ENCODE measurements around the gene ADARB1.

GRCh38 chr21:45094412-45094811, 20.0 kb downstream of the ADARB1 start:
- TF ChIP-seq CTCF (IDR thresholded peaks at IDR 0.05; ENCODE audit: borderline replicate concordance, extremely low read depth, low read length, poor library complexity, severe bottlenecking) = no peak
- TF ChIP-seq EZH2 (IDR thresholded peaks at IDR 0.05; ENCODE audit: borderline replicate concordance, low read depth, low read length, severe bottlenecking) = no peak
